Activated T-helper 1 cell treated with anti-CD3 and anti-CD28 coated beads, Interleukin-12 subunit alpha, Interleukin-12 subunit beta, Interleukin-2, Interleukin-4 antibody, amounts not matched to agents 30 ng/mL and 10 ng/mL and 1 ng/mL, durations not matched to agents 14 hours and 24 hours and 36 hours (primary cell): ENCODE results near the gene CGN. TPM values are rescaled to one million over a fixed set of nuclear protein-coding genes. Genes with fewer than 3 reads are reported as not detected.
"Not testable (repeated sequence)": the region's sequence is repeated elsewhere in the genome, so short reads cannot be mapped to it uniquely, and the experiment has no call there.

ENCODE experiments used
- DNase-seq: peaks from one replicate; pipeline ENCODE4 v3.0.0; 2021; ENCODE audit warnings: low spot score
- H3K27ac Mint-ChIP-seq: one replicate; pipeline ENCODE4 v1.8.0; 2021; ENCODE audit warnings: mild to moderate bottlenecking, mixed read lengths
- H3K27me3 Mint-ChIP-seq: one replicate; pipeline ENCODE4 v1.8.0; 2022; ENCODE audit warnings: mild to moderate bottlenecking, moderate library complexity, mixed read lengths; ENCODE audit not compliant: insufficient read depth
- H3K36me3 Mint-ChIP-seq: one replicate; pipeline ENCODE4 v1.8.0; 2021; ENCODE audit warnings: low read depth, mixed read lengths
- H3K4me1 Mint-ChIP-seq: one replicate; pipeline ENCODE4 v1.8.0; 2021; ENCODE audit warnings: low read depth, mixed read lengths
- H3K4me3 Mint-ChIP-seq: one replicate; pipeline ENCODE4 v1.8.0; 2021; ENCODE audit warnings: mild to moderate bottlenecking, moderate library complexity, mixed read lengths
- H3K9me3 Mint-ChIP-seq: one replicate; pipeline ENCODE4 v1.8.0; 2021; ENCODE audit warnings: mixed read lengths
- intact Hi-C: fragments of 100-400 bp; cut with micrococcal nuclease; formaldehyde crosslinking; loops from one replicate; pipeline ENCODE4 v1.15.1; 2024
- total RNA-seq: library from RNA; stranded (reverse); gene quantifications from 2 replicates; pipeline ENCODE4 v1.2.3, GENCODE V29; 2022

Gene CGN
- total RNA-seq, 1 donor from 2014 or later, result 0.91 TPM

DNA sequence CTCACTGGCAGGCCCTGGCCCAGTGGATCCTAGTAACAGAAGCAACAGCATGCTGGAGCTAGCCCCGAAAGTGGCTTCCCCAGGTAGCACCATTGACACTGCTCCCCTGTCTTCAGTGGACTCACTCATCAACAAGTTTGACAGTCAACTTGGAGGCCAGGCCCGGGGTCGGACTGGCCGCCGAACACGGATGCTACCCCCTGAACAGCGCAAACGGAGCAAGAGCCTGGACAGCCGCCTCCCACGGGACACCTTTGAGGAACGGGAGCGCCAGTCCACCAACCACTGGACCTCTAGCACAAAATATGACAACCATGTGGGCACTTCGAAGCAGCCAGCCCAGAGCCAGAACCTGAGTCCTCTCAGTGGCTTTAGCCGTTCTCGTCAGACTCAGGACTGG is 7.7 kb downstream of the CGN start:
- Mint-ChIP-seq H3K27ac (no peak overlapping the region), H3K4me1 (peaks cover 3% of the 10 kb centered on the region), H3K36me3 (no peaks in the 10 kb centered on the region), H3K4me3 (no peak overlapping the region), H3K27me3 (peaks cover 3% of the 10 kb centered on the region), H3K9me3 (no peaks in the 10 kb centered on the region)
- intact Hi-C loops, result no loop called here
- no peak for DNase-seq

DNA sequence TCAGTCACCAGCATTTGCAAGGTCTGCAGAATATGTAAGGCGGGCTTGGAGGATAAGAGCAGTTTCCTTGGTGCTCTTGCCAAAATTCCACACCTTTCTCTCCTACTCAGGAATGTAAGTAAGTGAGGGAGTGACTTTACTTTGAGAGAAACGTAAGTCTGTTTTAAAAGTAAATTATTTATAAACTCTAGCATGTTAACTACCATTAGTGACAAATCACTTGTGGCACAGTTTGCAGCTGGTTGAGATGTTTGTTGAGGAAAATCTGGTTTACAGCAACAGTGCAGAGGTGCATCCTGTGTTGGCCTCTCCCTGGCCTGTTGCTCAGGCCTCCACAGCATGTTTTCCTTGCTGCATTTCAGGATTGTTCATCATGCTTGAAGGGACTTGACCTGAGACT is 8.5 kb downstream of the CGN start:
- Mint-ChIP-seq H3K9me3 (no peaks in the 10 kb centered on the region), H3K27ac (no peak overlapping the region), H3K4me1 (no peaks in the 10 kb centered on the region), H3K27me3 (peaks cover 3% of the 10 kb centered on the region), H3K4me3 (no peak overlapping the region), H3K36me3 (no peaks in the 10 kb centered on the region)
- intact Hi-C loops, result no loop called here
- no peak for DNase-seq

DNA sequence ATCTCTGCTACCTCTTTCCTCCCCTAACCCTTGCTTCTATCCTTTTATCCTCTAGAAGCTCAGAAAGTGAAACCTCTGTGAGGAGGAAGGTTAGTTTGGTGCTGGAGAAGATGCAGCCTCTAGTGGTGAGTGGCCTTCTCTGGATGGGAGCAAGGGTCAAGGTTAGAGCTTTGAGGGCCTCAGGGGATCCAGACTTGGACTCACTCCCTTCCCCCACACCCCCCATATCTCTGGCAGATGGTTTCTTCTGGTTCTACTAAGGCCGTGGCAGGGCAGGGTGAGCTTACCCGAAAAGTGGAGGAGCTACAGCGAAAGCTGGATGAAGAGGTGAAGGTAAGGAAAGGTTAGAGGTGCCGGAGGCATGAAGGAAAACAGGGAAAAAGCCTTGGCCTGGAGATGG is 9.2 kb downstream of the CGN start:
- Mint-ChIP-seq H3K27me3 (peaks cover 3% of the 10 kb centered on the region), H3K27ac (no peak overlapping the region), H3K4me3 (no peak overlapping the region), H3K4me1 (no peaks in the 10 kb centered on the region), H3K9me3 (no peaks in the 10 kb centered on the region), H3K36me3 (no peaks in the 10 kb centered on the region)
- intact Hi-C loops, result no loop called here
- no peak for DNase-seq

DNA sequence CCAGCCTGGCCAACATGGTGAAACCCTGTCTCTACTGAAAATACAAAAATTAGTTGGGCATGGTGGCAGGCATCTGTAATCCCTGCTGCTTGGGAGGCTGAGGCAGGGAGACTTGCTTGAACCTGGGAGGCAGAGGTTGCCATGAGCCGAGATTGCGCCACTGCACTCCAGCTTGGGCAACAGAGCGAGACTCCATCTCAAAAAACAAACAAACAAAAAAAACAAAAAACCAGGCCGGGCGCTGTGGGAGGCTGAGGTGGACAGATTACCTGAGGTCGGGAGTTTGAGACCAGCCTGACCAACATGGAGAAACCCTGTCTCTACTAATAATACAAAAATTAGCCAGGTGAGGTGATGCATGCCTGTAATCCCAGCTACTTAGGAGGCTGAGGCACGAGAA is 11.2 kb downstream of the CGN start:
- H3K27me3 Mint-ChIP-seq, H3K4me3 Mint-ChIP-seq, intact Hi-C loops, H3K27ac Mint-ChIP-seq, DNase-seq, H3K36me3 Mint-ChIP-seq, H3K9me3 Mint-ChIP-seq, H3K4me1 Mint-ChIP-seq: not testable (repeated sequence)

DNA sequence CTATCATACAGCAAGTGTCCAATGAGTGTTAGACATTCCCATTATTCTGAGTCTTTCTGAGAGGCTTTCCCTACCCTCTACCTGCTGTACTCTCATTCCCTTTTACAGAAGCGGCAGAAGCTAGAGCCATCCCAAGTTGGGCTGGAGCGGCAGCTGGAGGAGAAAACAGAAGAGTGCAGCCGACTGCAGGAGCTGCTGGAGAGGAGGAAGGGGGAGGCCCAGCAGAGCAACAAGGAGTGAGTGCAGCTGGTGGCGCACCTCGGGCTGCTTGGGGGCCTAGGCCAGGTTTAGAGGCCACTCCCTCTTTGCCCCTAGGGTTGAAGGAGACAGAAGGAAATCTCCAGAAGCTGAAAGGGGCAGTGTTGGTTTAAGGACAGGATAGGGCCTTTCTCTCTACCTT is 12.1 kb downstream of the CGN start:
- Mint-ChIP-seq H3K9me3 (no peaks in the 10 kb centered on the region), H3K36me3 (no peaks in the 10 kb centered on the region), H3K27me3 (peaks cover 3% of the 10 kb centered on the region), H3K4me3 (no peak overlapping the region), H3K4me1 (no peaks in the 10 kb centered on the region), H3K27ac (no peak overlapping the region)
- intact Hi-C loops, result no loop called here
- no peak for DNase-seq

DNA sequence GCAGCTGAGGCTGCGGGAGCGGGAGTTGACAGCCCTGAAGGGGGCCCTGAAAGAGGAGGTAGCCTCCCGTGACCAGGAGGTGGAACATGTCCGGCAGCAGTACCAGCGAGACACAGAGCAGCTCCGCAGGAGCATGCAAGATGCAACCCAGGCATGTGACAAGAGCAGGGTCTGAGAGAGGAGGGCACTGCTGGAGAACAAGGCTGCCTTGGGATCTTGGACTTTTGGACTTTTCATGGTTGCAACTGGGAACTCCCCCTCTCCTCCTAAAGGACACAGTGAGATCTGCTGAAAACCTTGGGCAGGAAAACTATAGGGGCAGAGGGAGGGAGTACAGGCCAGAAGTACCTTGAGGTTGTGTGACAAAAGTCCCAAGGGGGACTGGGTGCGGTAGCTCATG is 13.5 kb downstream of the CGN start:
- no peak for DNase-seq
- Mint-ChIP-seq H3K27ac (no peak overlapping the region), H3K4me3 (no peak overlapping the region), H3K27me3 (peaks cover 5% of the 10 kb centered on the region), H3K9me3 (no peaks in the 10 kb centered on the region), H3K4me1 (no peaks in the 10 kb centered on the region), H3K36me3 (no peaks in the 10 kb centered on the region)
- intact Hi-C loops, result no loop called here

DNA sequence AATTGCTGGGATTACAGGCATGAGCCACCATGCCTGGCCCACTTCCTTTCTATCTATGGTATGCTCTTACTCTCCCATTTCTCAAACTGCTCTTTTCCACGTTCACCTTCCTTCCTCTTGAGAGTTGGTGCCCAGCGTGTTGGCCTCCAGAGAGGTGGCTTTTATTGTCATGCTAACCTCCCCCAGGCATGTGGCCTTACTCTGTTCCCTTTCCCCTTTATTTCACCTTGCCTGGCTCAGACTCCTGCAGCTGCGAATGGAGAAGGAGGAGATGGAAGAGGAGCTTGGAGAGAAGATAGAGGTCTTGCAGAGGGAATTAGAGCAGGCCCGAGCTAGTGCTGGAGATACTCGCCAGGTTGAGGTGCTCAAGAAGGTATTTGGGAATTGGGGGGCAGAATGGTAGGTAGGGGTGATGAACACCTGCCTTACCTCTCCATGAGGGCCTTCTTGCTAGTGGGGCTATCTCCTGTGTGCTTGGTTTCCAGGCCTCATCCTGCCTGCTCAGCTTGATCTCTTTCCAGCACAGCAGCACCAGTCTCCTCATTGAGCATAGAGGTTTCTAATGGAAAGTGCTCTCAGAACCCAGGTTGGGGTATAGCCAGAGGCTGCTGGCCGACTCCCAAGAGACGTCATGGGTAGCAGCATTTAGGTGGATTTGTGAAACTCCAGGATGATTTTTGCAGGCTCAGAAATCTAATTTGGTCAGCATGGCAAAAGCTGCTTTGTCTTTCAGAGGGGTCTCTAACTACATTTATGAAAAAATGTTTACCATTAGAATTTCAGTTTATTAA is 15.7 kb downstream of the CGN start:
- no peaks in the 10 kb centered on the region for H3K9me3 Mint-ChIP-seq
- no peak for DNase-seq
- H3K36me3 Mint-ChIP-seq, result no peaks in the 10 kb centered on the region
- no peak overlapping the region for H3K27ac Mint-ChIP-seq
- no peak overlapping the region for H3K4me3 Mint-ChIP-seq
- intact Hi-C loops, result no loop called here
- H3K27me3 Mint-ChIP-seq, result peaks cover 5% of the 10 kb centered on the region
- no peaks in the 10 kb centered on the region for H3K4me1 Mint-ChIP-seq

DNA sequence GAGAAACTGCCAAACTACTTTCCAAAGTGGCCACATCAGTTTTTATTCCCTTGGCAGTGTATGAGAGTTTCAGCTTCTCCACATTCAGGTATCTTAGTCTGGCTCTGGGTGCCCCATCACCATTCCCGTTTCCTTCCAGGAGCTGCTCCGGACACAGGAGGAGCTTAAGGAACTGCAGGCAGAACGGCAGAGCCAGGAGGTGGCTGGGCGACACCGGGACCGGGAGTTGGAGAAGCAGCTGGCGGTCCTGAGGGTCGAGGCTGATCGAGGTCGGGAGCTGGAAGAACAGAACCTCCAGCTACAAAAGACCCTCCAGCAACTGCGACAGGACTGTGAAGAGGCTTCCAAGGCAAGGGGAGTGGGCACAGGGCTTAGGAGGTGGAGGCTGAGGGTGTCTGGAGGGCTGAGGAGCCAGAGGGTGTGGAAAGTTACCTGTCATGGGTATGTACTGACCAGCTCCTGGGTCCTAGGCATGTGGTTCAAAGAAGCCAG is 18.1 kb downstream of the CGN start:
- Mint-ChIP-seq H3K27me3 (peaks cover 2% of the 10 kb centered on the region), H3K27ac (no peak overlapping the region), H3K9me3 (no peaks in the 10 kb centered on the region), H3K4me1 (no peaks in the 10 kb centered on the region), H3K36me3 (no peaks in the 10 kb centered on the region), H3K4me3 (no peak overlapping the region)
- no peak for DNase-seq
- intact Hi-C loops, result no loop called here

DNA sequence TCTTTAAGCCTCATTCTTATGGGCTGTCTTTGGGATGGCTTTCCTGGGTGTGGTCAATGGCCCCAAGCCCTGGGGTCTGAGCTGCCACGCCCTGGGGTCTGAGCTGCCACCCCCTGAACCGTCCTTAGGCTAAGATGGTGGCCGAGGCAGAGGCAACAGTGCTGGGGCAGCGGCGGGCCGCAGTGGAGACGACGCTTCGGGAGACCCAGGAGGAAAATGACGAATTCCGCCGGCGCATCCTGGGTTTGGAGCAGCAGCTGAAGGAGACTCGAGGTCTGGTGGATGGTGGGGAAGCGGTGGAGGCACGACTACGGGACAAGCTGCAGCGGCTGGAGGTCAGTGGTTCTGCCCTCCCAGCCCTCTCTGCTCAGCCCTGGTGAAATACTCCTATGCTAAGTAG is 18.6 kb downstream of the CGN start:
- peaks cover 4% of the 10 kb centered on the region for H3K27me3 Mint-ChIP-seq
- intact Hi-C loops, result no loop called here
- no peaks in the 10 kb centered on the region for H3K4me1 Mint-ChIP-seq
- H3K9me3 Mint-ChIP-seq, result no peaks in the 10 kb centered on the region
- DNase-seq, result no peak
- H3K36me3 Mint-ChIP-seq, result no peaks in the 10 kb centered on the region
- H3K4me3 Mint-ChIP-seq, result no peak overlapping the region
- no peak overlapping the region for H3K27ac Mint-ChIP-seq

DNA sequence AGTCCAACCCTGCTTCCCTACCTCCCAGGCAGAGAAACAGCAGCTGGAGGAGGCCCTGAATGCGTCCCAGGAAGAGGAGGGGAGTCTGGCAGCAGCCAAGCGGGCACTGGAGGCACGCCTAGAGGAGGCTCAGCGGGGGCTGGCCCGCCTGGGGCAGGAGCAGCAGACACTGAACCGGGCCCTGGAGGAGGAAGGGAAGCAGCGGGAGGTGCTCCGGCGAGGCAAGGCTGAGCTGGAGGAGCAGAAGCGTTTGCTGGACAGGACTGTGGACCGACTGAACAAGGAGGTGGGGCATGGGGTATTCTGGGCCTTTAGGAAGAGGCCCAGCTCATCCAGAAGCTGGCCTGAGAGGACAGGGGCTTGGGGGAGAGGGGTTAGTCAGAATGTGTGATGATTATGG is 19.3 kb downstream of the CGN start:
- H3K9me3 Mint-ChIP-seq, result no peaks in the 10 kb centered on the region
- no peak overlapping the region for H3K27ac Mint-ChIP-seq
- no peaks in the 10 kb centered on the region for H3K36me3 Mint-ChIP-seq
- H3K4me3 Mint-ChIP-seq, result no peak overlapping the region
- H3K4me1 Mint-ChIP-seq, result no peaks in the 10 kb centered on the region
- H3K27me3 Mint-ChIP-seq, result peaks cover 5% of the 10 kb centered on the region
- intact Hi-C loops, result no loop called here
- DNase-seq, result no peak

DNA sequence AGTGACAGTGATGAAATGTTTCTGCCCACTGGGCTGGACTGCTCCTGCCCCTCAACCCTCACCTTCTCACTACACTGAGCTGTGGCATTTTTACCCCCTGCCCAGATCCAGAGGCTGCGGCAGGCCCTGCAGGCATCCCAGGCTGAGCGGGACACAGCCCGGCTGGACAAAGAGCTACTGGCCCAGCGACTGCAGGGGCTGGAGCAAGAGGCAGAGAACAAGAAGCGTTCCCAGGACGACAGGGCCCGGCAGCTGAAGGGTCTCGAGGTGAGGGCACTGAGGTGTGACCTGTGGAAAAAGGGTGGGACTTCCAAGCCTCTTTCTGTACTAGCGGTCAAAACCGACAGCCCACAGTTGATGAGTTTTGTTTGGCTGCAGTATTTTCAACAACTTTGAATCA is 22.7 kb downstream of the CGN start:
- Mint-ChIP-seq H3K27ac (no peak overlapping the region), H3K4me1 (no peaks in the 10 kb centered on the region), H3K9me3 (no peaks in the 10 kb centered on the region), H3K36me3 (no peaks in the 10 kb centered on the region), H3K27me3 (peaks cover 6% of the 10 kb centered on the region), H3K4me3 (no peak overlapping the region)
- no peak for DNase-seq
- intact Hi-C loops, result loop anchor here (1.0 kb wide), 4 partner anchors 60 to 302 kb away; no protein-coding TSS in a partner anchor

DNA sequence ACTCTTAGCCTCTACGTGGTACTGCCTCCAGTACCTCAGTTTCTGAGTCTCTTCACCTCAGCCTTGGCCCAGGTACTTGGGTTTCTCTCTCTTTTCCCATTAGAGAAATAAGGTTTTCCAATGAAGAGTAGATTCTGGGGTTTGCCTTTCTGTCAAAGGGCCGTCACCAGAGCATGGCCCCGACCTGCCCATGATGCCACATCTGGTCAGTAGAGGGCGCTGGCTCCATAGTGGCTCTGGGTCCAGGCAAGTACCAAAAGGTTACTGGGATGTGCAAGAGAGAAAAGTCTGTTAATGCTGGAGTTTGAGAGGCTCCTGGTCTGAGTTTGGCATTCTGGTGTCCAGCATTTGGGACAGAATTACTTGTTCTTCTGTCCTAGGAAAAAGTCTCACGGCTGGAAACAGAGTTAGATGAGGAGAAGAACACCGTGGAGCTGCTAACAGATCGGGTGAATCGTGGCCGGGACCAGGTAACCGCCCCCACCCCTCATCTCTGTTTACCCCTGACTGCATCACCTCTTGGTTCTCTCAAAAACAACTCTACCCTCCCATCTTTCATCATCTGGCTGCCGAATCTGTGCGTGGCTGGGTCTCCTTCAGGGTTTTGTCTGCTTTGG is 23.6 kb downstream of the CGN start:
- no peak overlapping the region for H3K27ac Mint-ChIP-seq
- no peak overlapping the region for H3K4me3 Mint-ChIP-seq
- intact Hi-C loops, result loop anchor here (1.0 kb wide), 4 partner anchors 60 to 302 kb away; no protein-coding TSS in a partner anchor
- no peaks in the 10 kb centered on the region for H3K4me1 Mint-ChIP-seq
- H3K27me3 Mint-ChIP-seq, result peaks cover 5% of the 10 kb centered on the region
- peak; percentile 67 for DNase-seq
- H3K36me3 Mint-ChIP-seq, result no peaks in the 10 kb centered on the region
- no peaks in the 10 kb centered on the region for H3K9me3 Mint-ChIP-seq

DNA sequence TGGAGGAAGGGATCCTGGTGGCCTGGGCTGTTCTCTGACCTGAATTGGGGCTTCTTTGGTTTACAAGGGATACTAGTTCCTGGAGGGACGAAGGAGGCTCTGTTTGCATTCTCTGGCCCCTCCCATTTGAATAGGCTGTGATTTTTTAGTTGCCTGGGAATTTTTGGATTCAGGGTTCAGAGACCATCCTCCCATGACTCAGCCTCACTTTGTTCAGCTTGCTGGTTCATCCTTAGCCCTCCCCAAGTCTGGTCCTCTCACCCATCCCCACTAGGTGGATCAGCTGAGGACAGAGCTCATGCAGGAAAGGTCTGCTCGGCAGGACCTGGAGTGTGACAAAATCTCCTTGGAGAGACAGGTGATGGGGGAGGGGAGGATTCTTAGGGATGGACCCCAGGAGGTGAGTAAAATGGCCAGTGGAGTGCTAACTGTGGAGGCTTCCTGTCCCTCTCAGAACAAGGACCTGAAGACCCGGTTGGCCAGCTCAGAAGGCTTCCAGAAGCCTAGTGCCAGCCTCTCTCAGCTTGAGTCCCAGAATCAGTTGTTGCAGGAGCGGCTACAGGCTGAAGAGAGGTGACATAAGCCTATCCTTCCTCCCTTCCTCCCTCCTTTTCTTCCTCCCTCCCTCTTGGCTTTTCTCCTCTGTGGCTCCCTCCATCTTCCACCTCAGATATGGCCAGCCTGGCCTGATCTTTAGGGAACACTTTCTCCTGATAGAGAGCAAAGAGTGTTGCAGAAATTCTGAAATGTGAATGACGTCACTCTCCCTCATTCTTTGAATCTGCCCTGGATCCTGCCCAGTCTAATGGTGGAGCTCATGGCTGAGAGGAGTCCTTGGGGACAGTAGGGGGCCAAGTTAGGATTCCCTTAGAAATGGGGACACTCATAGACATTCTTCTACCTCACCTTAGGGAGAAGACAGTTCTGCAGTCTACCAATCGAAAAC is 24.4 kb downstream of the CGN start:
- intact Hi-C loops, result no loop called here
- DNase-seq, result no peak
- Mint-ChIP-seq H3K9me3 (no peaks in the 10 kb centered on the region), H3K27me3 (peaks cover 5% of the 10 kb centered on the region), H3K4me1 (peaks cover 2% of the 10 kb centered on the region), H3K27ac (no peak overlapping the region), H3K36me3 (no peaks in the 10 kb centered on the region), H3K4me3 (no peak overlapping the region)
